Gastroesophageal sphincter (tissue), 3 donors: Measurements from ENCODE around the gene RNU4-1.

ENCODE experiments used
- EP300 ChIP-seq: sonication (generic); formaldehyde crosslinking; IDR thresholded peaks from one replicate; pipeline ENCODE4 v1.6.1; 2017; ENCODE audit warnings: antibody characterized with exemption, mild to moderate bottlenecking
- POLR2AphosphoS5 ChIP-seq: sonication (generic); formaldehyde crosslinking; IDR thresholded peaks from one replicate; pipeline ENCODE4 v1.6.1; 2017; ENCODE audit warnings: antibody characterized with exemption
- TF ChIP-seq, protein P1 (sequence below), 4 experiments: fragments of 200-600 bp in 2 of 4; fragments of 450-650 bp in 2 of 4; sonication (generic) in 1 of 4; IDR thresholded peaks; one replicate each; pipeline ENCODE4 v1.5.1; 2017 to 2019; ENCODE audit warnings: antibody characterized with exemption in 4 of 4, mild to moderate bottlenecking in 2 of 4, moderate library complexity in 2 of 4

DNA sequence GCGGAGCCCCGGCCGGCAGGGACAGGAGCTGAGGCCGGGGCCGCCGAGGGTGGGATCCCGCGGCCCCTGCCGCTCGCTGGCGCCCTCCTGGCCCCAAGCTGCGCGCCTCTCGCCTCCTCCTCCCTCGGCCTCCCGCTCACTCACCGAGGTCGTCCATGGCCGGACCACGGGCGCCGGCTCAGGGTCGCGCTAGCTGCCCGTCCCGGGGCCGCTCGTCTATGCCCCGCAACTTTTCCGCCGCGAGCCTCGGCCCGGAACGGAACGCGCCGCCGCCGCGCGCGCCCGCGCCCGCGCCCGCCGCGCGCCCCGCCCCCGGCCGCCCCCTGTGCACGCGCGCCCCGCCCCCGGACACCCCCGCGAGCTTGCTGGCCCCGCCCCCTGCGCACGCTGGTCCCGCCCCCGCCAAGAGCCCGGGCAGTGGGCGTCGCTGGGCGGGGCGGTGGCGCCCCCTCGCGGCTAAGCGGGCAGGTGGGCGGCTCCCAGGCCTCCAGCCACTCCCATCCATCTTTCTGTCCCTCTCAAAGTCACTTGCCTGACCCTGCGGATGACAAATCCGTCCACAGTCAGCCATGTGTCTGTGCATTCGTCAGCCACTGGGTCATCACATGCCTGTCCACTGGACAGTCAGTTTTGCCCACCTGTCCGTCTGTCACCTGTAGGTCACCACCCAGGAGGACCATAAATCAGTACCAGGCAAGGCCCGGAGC is 27.4 kb downstream of the RNU4-1 start, which contains the start of gene PXN:
- TF ChIP-seq, protein P1, sequence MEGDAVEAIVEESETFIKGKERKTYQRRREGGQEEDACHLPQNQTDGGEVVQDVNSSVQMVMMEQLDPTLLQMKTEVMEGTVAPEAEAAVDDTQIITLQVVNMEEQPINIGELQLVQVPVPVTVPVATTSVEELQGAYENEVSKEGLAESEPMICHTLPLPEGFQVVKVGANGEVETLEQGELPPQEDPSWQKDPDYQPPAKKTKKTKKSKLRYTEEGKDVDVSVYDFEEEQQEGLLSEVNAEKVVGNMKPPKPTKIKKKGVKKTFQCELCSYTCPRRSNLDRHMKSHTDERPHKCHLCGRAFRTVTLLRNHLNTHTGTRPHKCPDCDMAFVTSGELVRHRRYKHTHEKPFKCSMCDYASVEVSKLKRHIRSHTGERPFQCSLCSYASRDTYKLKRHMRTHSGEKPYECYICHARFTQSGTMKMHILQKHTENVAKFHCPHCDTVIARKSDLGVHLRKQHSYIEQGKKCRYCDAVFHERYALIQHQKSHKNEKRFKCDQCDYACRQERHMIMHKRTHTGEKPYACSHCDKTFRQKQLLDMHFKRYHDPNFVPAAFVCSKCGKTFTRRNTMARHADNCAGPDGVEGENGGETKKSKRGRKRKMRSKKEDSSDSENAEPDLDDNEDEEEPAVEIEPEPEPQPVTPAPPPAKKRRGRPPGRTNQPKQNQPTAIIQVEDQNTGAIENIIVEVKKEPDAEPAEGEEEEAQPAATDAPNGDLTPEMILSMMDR (IDR thresholded peaks at IDR 0.05), result peak; percentile 83 to 95 (median 88)
- TF ChIP-seq EP300 (no peak), POLR2AphosphoS5 (peak; percentile 56)
